ENCODE data around the gene RPAP2.
"Not testable (repeated sequence)": the region's sequence is repeated elsewhere in the genome, so short reads cannot be mapped to it uniquely, and the experiment has no call there.

RPAP2 gene

GRCh38 chr1:92363401-92363800, 64.5 kb downstream of the RPAP2 start:
- TF ChIP-seq, protein P1, sequence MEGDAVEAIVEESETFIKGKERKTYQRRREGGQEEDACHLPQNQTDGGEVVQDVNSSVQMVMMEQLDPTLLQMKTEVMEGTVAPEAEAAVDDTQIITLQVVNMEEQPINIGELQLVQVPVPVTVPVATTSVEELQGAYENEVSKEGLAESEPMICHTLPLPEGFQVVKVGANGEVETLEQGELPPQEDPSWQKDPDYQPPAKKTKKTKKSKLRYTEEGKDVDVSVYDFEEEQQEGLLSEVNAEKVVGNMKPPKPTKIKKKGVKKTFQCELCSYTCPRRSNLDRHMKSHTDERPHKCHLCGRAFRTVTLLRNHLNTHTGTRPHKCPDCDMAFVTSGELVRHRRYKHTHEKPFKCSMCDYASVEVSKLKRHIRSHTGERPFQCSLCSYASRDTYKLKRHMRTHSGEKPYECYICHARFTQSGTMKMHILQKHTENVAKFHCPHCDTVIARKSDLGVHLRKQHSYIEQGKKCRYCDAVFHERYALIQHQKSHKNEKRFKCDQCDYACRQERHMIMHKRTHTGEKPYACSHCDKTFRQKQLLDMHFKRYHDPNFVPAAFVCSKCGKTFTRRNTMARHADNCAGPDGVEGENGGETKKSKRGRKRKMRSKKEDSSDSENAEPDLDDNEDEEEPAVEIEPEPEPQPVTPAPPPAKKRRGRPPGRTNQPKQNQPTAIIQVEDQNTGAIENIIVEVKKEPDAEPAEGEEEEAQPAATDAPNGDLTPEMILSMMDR (IDR thresholded peaks at IDR 0.05; ENCODE audit: low read depth, low read length) = no peak
- no peak for DNase-seq (ENCODE audit: extremely low read depth, low read depth)

GRCh38 chr1:92365378-92366039, 66.7 kb downstream of the RPAP2 start:
- DNase-seq (ENCODE audit: extremely low read depth, low read depth) = no peak
- TF ChIP-seq, protein P1 (IDR thresholded peaks at IDR 0.05; ENCODE audit: low read depth, low read length) = no peak

- TF ChIP-seq, protein P1 (IDR thresholded peaks at IDR 0.05; ENCODE audit: low read depth, low read length) = no peak
- no peak for DNase-seq (ENCODE audit: extremely low read depth, low read depth)
These were observed 67.2 kb downstream of the RPAP2 start for GRCh38 chr1:92366040-92366395.

DNA sequence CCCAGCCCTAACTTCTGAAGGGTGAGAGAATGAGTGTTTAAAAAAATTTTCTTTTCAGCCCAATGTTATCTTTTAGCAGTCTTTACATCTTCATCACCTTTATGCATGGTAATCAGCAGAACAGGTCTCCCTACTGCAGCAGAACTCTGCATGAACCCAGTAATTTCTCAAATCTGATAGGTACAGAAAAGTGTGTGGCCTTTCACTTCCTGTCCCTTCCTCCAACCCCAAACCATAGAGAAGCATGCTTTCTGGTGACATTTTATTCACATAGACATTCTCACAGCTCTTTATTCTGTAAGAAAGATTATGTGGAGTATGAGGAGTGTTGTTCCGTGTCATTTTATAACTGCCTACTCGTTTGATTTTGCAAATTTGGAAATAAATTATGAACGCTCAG, 68.6 kb downstream of the RPAP2 start:
- DNase-seq (ENCODE audit: extremely low read depth, low read depth) = no peak
- TF ChIP-seq, protein P1 (IDR thresholded peaks at IDR 0.05; ENCODE audit: low read depth, low read length) = no peak

GRCh38 chr1:92372164-92372563, 73.3 kb downstream of the RPAP2 start:
- no peak for DNase-seq (ENCODE audit: extremely low read depth, low read depth)
- TF ChIP-seq, protein P1 (IDR thresholded peaks at IDR 0.05; ENCODE audit: low read depth, low read length) = no peak

GRCh38 chr1:92374223-92374622, 75.4 kb downstream of the RPAP2 start:
- TF ChIP-seq, protein P1 (IDR thresholded peaks at IDR 0.05; ENCODE audit: low read depth, low read length) = no peak
- no peak for DNase-seq (ENCODE audit: extremely low read depth, low read depth)

DNA sequence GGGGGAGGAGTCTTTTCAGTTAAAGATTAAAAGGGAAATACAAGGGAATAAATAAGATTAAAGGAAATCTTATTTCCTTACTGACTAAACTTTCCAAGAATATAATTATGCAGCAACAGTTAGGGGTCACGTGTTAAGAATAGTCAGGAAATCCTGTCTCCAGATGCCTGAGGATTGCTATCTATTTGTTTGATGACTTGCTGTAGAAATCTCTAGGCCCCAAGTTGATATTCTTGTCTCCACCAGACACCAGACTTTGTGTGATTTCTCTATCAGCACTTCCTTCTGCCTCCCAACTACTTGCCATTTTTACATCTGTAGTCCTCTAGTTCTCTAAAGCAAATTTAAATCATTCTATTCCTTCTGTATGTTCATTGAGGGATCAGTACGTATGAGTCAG, 77.5 kb downstream of the RPAP2 start:
- TF ChIP-seq, protein P1 (IDR thresholded peaks at IDR 0.05; ENCODE audit: low read depth, low read length) = no peak
- DNase-seq (ENCODE audit: extremely low read depth, low read depth) = no peak

- DNase-seq (ENCODE audit: extremely low read depth, low read depth) = not testable (repeated sequence)
These were observed 79.1 kb downstream of the RPAP2 start for GRCh38 chr1:92377991-92378390.

All from AG09319 (cell line).